ENCODE data around the gene HTATIP2.
A peak's percentile ranks its signal among the peaks of the same experiment; 100 is the strongest.
"Not testable (repeated sequence)": the region's sequence is repeated elsewhere in the genome, so short reads cannot be mapped to it uniquely, and the experiment has no call there.

Gene HTATIP2

GRCh38 chr11:20368438-20368837 lies 4.9 kb downstream of the HTATIP2 start:
- FAIRE-seq (no peak), DNase-seq (ENCODE audit: extremely low spot score, insufficient read length, low read depth) (no peak)

DNA sequence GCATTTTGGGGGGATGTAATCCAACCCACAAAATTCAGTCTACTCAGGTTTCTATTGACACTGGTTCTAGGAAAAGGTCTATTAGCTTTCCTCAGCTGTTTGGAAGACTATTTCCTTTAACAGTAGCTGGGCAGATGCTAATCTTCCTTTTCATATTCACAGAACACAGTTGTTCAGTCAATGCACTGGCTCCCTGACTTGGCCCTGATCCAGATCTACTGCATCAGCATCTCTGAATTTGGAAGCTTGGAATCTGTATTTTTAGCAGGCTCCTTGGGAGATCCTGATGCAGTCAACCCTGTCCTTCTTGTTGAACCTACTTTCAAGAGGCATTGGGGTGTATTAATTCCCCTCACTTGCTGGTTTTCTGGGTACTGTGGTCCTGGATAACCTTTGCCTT lies 6.3 kb downstream of the HTATIP2 start:
- DNase-seq (ENCODE audit: extremely low spot score, insufficient read length, low read depth) (no peak), FAIRE-seq (no peak)

- DNase-seq (ENCODE audit: extremely low spot score, insufficient read length, low read depth) (no peak), FAIRE-seq (no peak)
Observed at GRCh38 chr11:20372081-20372626, 8.6 kb downstream of the HTATIP2 start.

- no peak for FAIRE-seq
- DNase-seq (ENCODE audit: extremely low spot score, insufficient read length, low read depth): no peak
Observed at GRCh38 chr11:20373147-20373546, 9.6 kb downstream of the HTATIP2 start.

- no peak for DNase-seq (ENCODE audit: extremely low spot score, insufficient read length, low read depth)
- FAIRE-seq: no peak
Observed at GRCh38 chr11:20373568-20374209, 10.2 kb downstream of the HTATIP2 start.

GRCh38 chr11:20374741-20375300 lies 11.3 kb downstream of the HTATIP2 start:
- DNase-seq (ENCODE audit: extremely low spot score, insufficient read length, low read depth): no peak
- FAIRE-seq: no peak

DNA sequence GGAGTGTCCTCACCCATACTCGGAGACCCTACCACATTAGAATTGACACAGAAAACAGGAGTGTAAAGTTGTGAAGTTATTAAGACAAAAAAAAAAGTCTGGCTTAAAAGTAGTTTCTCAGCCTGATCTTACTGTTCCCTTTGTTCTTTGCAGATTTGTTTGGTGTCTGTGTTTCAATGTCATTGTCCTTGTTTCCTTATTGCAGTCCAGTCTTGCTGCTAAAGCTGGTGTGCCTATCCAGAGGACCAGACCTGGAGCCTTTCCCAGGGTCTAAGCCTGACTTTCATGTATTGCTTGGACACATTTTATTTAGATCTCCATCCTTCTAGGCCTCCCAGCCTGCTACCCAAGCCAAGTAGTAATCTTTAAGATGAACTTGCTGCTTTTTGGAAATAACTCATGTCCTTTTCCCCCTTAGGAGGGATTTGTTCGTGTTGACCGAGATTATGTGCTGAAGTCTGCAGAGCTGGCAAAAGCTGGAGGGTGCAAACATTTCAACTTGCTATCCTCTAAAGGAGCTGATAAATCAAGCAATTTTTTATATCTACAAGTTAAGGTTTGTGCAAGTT lies 12.7 kb downstream of the HTATIP2 start:
- DNase-seq (ENCODE audit: extremely low spot score, insufficient read length, low read depth) (no peak), FAIRE-seq (no peak)

GRCh38 chr11:20385996-20386395 lies 22.5 kb downstream of the HTATIP2 start:
- not testable (repeated sequence) for DNase-seq (ENCODE audit: extremely low spot score, insufficient read length, low read depth); FAIRE-seq

- peak; percentile 85 for DNase-seq (ENCODE audit: extremely low spot score, insufficient read length, low read depth)
- FAIRE-seq: peak; percentile 94
Observed at GRCh38 chr11:20387261-20388095, 24.0 kb downstream of the HTATIP2 start, which contains the start of gene PRMT3. TSS of gene PRMT3 (plus strand) at chr11:20387716. CDS start at chr11:20387747, 31 bp downstream.

DNA sequence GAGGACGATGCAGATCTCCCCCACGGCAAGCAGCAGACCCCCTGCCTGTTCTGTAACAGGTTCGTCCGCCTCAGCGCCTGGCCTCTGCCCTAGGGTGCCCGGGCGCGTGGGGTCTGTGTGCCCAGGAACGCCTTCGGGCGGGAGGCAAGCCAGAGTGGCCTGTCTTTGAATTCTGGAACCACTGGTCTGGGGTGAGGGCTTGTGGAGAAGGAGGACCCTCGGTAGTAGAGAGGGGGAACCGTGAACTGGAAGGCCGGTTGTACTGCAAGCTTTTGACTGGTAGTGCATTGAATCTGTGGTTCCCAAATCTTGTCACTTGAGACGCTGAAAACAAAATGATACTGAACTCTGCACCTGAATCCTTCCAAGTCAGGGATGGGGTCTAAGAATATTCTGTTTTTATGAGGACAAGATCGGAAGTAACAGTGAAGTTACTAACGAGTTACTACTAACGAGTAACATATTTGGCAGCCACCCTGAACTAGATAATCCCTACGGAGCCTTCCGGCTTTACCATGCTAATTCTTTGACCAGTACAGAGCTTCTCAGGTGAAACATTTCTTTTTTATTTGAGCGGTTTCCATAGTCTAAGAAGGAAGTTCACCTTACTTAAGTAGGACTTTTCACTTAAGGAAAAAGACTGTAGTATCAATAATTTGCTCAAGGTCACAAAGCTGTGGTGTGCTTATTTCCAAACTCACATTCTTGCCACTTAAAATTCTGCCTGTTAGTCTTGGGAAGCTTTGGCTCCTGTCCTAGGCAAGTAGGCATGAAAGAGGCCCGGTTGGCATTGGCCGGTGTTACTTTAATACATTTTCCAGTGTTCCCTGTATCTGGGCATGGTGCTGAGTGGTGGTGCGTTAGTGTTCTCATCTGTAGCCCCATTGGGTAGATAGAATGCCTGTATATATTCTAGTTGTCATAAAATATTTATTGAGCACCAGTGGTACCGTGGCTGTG lies 24.9 kb downstream of the HTATIP2 start:
- peak; percentile 38 for FAIRE-seq
- no peak for DNase-seq (ENCODE audit: extremely low spot score, insufficient read length, low read depth)

DNA sequence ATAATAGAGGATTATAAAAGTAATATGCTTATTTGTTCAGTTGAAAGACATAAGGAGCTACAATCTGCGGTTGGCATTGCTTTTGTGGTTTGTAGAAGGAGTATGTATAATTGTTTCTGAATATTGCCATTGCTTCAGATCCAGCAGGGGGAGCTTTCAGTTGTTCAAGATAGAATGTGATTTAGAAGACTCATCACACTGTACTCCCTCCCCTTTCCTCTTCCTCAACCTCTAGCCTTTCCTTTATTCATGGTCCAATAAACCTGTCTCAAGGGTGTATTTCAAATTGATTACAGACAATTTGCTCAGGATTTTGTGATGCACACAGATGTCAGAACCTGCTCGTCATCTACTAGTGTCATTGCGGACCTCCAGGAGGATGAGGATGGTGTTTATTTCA lies 33.8 kb downstream of the HTATIP2 start:
- no peak for DNase-seq (ENCODE audit: extremely low spot score, insufficient read length, low read depth)

DNA sequence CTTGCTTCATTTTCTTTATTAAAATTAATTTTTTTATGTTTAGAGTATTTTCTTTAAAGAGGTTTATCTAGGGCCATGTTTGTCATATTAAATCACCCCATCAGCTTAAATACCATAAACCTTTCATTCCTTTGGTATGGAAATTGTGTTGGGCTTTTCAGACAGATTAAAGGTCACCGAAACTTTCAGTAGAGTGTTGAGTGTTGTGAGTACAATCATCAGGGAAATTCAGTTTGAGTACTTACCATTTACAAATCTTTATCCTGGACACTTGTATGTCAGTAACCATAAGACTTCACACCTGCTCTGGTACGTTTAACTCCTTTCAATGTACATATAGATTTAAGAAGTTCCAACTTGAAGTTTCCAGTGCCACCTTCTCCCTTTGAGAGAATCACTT lies 36.0 kb downstream of the HTATIP2 start:
- no peak for DNase-seq (ENCODE audit: extremely low spot score, insufficient read length, low read depth)
- FAIRE-seq: no peak

More for the DNA sequence above, 33.8 kb downstream of the HTATIP2 start:
- no peak for FAIRE-seq

- FAIRE-seq (no peak), DNase-seq (ENCODE audit: extremely low spot score, insufficient read length, low read depth) (no peak)
Observed at GRCh38 chr11:20403059-20403458, 39.5 kb downstream of the HTATIP2 start.

GRCh38 chr11:20406484-20406883 lies 43.0 kb downstream of the HTATIP2 start:
- FAIRE-seq (no peak), DNase-seq (ENCODE audit: extremely low spot score, insufficient read length, low read depth) (no peak)

DNA sequence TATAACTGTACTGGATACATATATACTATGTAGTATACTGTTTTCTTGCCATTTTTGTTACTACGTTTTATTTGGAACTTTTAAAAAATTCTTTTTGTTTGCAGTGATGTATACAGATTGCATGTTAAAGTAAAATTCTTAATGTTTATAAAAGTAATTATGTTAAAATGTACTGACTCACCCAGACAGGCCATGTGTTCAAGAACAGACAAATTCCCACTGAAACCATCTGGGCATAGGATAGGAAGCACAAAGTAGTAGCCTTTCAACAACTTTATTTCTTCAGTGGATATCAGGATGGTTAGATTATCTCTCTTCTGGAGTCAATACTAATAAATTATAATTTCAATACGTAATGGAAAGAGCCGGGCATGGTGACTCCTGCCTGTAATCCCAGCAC lies 43.8 kb downstream of the HTATIP2 start:
- FAIRE-seq (no peak), DNase-seq (ENCODE audit: extremely low spot score, insufficient read length, low read depth) (no peak)

GRCh38 chr11:20415432-20415831 lies 51.9 kb downstream of the HTATIP2 start:
- FAIRE-seq: no peak
- DNase-seq (ENCODE audit: extremely low spot score, insufficient read length, low read depth): no peak

DNA sequence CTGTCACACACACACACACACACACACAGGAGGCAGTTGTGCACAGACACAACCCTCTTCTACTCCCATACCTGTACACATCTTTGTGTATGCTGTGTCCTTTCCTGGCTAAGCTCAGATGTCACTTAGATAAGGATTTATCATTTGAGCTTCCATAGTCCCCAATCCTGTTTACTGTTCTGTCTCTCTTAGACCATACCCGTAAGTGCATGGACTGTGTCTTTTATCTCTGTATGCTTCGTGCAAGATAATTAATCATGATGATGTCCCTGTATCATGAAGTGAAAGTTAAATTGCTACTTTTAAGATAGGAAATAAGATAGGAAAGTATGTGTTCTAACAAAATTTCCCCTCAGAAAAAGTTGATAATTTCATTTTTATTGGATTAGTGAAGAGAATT lies 54.3 kb downstream of the HTATIP2 start:
- DNase-seq (ENCODE audit: extremely low spot score, insufficient read length, low read depth) (no peak), FAIRE-seq (no peak)

DNA sequence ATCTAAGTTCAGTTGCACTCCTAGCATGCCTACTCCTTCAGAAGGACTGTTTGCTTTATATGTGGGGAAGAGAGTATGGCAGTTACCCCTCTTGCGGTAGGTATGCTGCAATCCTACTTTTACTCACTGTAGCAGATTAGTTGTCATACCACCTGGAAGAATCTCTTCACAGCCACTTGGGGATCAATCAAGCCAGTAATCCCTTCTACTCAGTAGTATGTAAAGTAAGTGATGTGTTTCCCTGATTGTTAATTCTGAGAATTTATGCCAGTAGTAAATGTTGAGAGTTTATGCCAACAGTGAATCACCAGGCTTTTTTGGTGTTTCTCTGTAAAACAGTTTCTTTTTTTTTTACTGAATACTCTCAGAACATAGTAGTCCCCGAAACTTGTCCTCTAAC lies 58.4 kb downstream of the HTATIP2 start:
- DNase-seq (ENCODE audit: extremely low spot score, insufficient read length, low read depth) (no peak), FAIRE-seq (no peak)

- no peak for FAIRE-seq
- DNase-seq (ENCODE audit: extremely low spot score, insufficient read length, low read depth): no peak
Observed at GRCh38 chr11:20429216-20429615, 65.7 kb downstream of the HTATIP2 start.

Data from GM18507 (cell line).